C4-2B (cell line): Measurements from ENCODE around the gene ECHS1.

Experiments
- CTCF ChIP-seq: fragments of 450-650 bp; conservative IDR thresholded peaks from 2 replicates; pipeline ENCODE4 v1.5.1; 2017; ENCODE audit warnings: mild to moderate bottlenecking
- ZFX ChIP-seq: fragments of 450-650 bp; IDR thresholded peaks from 2 replicates; pipeline ENCODE4 v1.6.1; 2017

DNA sequence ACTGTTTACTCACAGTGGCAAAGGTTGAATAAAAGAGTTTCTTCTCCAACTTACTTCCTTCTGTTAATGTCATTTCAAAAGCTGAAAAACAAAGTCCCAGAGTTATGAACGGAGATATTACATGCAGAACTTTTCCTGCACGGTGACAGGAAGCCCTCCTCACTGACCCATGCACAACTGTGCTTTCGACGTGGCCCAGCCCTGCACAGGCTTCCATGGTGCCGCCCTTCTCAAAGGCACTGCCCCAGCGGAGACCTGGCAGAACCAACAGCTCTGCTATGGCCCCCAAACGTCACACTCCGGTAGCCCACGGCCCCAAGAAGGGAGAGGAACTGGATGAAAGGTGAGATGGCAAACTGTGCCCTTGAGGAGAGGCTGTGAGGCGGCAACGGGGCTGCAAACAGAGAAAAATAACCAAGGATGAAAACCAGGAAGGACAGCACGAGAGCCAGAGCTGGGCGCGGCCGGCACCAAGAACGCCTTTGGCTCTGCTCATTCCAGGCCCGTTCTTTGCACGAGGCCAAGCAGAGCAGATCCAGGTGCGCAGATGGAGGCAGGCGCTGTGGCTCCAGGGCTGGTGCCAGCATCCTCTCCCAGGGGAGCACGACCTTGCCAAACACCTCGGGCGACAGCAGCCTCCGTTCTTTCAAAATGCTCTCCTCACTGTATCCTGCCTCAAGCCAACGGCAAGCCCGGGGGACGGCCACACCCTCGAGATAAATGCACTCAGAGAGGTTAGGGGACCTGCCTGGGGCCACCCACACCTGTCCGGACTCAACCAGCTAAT is 8.3 kb downstream of the ECHS1 start:
- no peak for TF ChIP-seq CTCF
- no peak for TF ChIP-seq ZFX
